Measurements from ENCODE around the gene GNAL. TPM values are rescaled to one million over a fixed set of nuclear protein-coding genes. Genes with fewer than 3 reads are reported as not detected.

The GNAL gene
- total RNA-seq, 1 donor from 2014 or later = 1.1 TPM

DNA sequence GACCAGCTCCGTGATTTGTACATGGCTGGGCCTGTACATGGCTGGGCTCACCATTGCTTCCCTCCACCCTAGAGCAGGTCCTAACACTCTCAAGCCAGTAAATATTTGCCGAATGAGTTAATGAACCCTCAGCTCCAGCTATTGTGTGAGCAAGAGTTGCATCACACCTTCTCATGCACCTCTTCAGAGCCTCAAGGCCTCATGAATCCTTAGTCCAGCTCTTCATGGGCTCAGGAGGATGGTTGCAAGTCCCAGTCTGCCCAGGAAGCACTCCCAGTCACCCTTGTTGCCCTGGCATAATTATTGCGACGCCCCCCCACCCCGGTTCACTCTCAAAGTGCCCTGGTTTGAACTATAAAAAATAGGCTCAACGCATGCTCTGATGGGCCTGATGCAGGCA lies 30.1 kb upstream of the GNAL start:
- Histone ChIP-seq H3K27me3 (ENCODE audit: low read depth) (peaks cover 99% of the 10 kb centered on the region), H3K36me3 (no peaks in the 10 kb centered on the region), H3K4me3 (no peak overlapping the region), H3K27ac (replicated peaks) (no peak overlapping the region), H3K9me3 (replicated peaks) (no peaks in the 10 kb centered on the region), H3K4me1 (peaks cover 6% of the 10 kb centered on the region)
- DNase-seq = no peak
- intact Hi-C loops (cut with micrococcal nuclease) = no loop called here
- TF ChIP-seq, protein P1, sequence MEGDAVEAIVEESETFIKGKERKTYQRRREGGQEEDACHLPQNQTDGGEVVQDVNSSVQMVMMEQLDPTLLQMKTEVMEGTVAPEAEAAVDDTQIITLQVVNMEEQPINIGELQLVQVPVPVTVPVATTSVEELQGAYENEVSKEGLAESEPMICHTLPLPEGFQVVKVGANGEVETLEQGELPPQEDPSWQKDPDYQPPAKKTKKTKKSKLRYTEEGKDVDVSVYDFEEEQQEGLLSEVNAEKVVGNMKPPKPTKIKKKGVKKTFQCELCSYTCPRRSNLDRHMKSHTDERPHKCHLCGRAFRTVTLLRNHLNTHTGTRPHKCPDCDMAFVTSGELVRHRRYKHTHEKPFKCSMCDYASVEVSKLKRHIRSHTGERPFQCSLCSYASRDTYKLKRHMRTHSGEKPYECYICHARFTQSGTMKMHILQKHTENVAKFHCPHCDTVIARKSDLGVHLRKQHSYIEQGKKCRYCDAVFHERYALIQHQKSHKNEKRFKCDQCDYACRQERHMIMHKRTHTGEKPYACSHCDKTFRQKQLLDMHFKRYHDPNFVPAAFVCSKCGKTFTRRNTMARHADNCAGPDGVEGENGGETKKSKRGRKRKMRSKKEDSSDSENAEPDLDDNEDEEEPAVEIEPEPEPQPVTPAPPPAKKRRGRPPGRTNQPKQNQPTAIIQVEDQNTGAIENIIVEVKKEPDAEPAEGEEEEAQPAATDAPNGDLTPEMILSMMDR (IDR thresholded peaks at IDR 0.05; ENCODE audit: borderline replicate concordance) = no peak

DNA sequence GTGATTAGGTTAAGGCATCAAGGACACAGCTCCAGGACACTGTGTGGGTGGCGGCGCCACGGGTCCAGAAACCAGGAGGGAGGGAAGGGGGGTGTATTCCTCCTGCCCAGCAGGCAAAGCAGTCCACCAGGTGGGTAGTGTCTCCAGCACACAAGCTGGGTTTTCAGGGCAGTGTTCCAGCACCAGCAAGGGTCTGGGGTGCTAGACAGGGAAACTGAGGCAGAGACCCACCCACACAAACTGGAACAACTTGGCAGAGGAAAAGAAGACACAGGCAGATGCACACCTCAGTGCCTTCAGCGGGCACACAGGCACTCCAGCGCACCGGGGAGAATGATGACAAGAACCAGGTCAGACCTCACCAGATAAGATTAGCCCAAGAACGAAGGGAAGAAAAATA lies 28.4 kb upstream of the GNAL start:
- no peaks in the 10 kb centered on the region for H3K9me3 ChIP-seq (replicated peaks)
- no peak overlapping the region for H3K27ac ChIP-seq (replicated peaks)
- intact Hi-C loops (cut with micrococcal nuclease) = no loop called here
- H3K27me3 ChIP-seq (ENCODE audit: low read depth) = peaks cover 99% of the 10 kb centered on the region
- DNase-seq = no peak
- no peaks in the 10 kb centered on the region for H3K4me1 ChIP-seq
- H3K4me3 ChIP-seq = no peak overlapping the region
- TF ChIP-seq, protein P1 (IDR thresholded peaks at IDR 0.05; ENCODE audit: borderline replicate concordance) = no peak
- no peaks in the 10 kb centered on the region for H3K36me3 ChIP-seq

DNA sequence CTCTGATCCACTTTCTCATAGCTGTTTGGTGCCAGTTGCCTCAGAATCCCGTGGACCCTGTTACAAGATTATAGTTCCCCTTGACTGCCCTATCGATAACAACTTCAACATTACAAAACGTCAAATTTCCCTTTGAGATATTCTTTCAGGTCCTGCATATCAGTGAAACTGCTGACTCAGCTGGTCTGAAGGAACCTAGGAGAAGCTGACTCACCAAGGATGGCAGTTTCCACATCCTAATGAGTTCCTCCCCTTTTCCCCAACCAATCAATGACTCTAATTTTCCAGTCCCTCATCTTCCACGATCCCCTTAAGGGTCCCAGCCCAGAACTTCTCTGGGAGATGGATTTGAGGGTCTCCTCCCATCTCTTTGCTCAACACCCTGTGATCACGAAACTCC lies 27.6 kb upstream of the GNAL start:
- no peak for DNase-seq
- H3K27ac ChIP-seq (replicated peaks) = no peak overlapping the region
- no peak overlapping the region for H3K4me3 ChIP-seq
- TF ChIP-seq, protein P1 (IDR thresholded peaks at IDR 0.05; ENCODE audit: borderline replicate concordance) = no peak
- no peaks in the 10 kb centered on the region for H3K9me3 ChIP-seq (replicated peaks)
- peaks cover 98% of the 10 kb centered on the region for H3K27me3 ChIP-seq (ENCODE audit: low read depth)
- H3K36me3 ChIP-seq = no peaks in the 10 kb centered on the region
- intact Hi-C loops (cut with micrococcal nuclease) = no loop called here
- H3K4me1 ChIP-seq = no peaks in the 10 kb centered on the region

DNA sequence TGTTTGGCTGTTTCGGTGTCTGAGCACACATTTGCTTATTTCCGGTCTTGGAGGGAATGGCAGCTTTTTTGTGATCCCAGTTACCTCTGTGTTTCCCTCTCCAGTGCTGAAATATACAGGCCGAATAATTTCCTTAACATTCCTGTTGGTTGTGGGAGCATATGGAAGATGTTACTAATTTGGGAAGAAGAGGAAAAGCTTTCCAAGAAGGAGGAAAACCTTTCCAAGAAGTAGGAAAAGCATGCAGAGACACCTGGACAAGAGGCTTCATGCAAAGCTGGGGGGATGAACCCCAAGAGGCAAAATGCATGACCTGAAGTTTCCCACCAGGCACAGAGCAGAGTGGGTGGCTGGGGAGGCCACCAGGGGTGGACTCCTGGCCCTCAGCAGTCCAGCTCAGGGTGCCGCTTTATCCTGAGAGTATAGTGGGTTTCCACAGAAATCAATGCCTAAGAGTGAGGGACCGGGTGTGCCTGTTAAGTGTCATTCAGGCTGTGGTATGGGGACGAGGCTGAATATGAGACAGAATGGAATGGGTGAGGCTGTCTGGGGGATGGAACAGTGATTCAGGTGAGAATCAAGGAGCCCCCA lies 25.5 kb upstream of the GNAL start:
- peaks cover 78% of the 10 kb centered on the region for H3K27me3 ChIP-seq (ENCODE audit: low read depth)
- no peak overlapping the region for H3K27ac ChIP-seq (replicated peaks)
- no peaks in the 10 kb centered on the region for H3K4me1 ChIP-seq
- TF ChIP-seq, protein P1 (IDR thresholded peaks at IDR 0.05; ENCODE audit: borderline replicate concordance) = no peak
- DNase-seq = no peak
- no peak overlapping the region for H3K4me3 ChIP-seq
- intact Hi-C loops (cut with micrococcal nuclease) = no loop called here
- no peaks in the 10 kb centered on the region for H3K36me3 ChIP-seq
- no peaks in the 10 kb centered on the region for H3K9me3 ChIP-seq (replicated peaks)

DNA sequence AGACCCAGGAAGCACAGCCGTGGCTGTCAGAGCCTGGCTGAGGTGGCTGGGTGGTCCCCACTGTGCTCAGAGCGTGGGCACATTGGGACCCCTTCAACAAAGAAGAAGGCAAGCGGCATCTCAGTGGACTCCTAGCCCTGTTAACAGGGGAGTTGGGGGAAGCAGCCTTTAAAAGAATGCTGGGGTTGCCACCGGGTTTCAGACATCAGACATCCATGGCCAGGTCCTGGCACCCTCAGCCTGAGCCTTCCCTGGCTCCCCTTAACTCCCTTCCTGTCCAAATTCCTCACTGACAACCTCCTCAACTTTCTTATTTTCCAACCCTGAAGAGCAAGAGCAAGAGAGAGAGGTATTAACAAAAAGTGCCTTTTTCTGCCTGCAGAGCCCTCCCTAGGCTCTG lies 24.8 kb upstream of the GNAL start:
- Histone ChIP-seq H3K36me3 (no peaks in the 10 kb centered on the region), H3K27ac (replicated peaks) (no peak overlapping the region), H3K4me1 (no peaks in the 10 kb centered on the region), H3K9me3 (replicated peaks) (no peaks in the 10 kb centered on the region), H3K27me3 (ENCODE audit: low read depth) (peaks cover 73% of the 10 kb centered on the region), H3K4me3 (no peak overlapping the region)
- TF ChIP-seq, protein P1 (IDR thresholded peaks at IDR 0.05; ENCODE audit: borderline replicate concordance) = no peak
- intact Hi-C loops (cut with micrococcal nuclease) = no loop called here
- DNase-seq = no peak

Data from left ventricle myocardium inferior (tissue), 1 donor.